Measurements from ENCODE around the gene PARD3B. TPM values are rescaled to one million over a fixed set of nuclear protein-coding genes. Genes with fewer than 3 reads are reported as not detected.

PARD3B gene
- polyA plus RNA-seq, 3 donors, result not detected

- Histone ChIP-seq H3K4me3 (replicated peaks in 1 of 3; ENCODE audit: low read depth in 2 of 3, low read length in 3 of 3) (no peak overlapping the region), H3K4me1 (ENCODE audit: control insufficient read depth in 1 of 2, insufficient read depth in 2 of 2, low read length in 2 of 2) (no peaks in the 10 kb centered on the region), H3K27me3 (ENCODE audit: control insufficient read depth in 2 of 2, insufficient read depth in 2 of 2, low read length in 2 of 2) (no peaks in the 10 kb centered on the region), H3K9ac (ENCODE audit: insufficient read depth, low read length, poor library complexity, severe bottlenecking) (no peak overlapping the region), H3K9me3 (replicated peaks in 1 of 2; ENCODE audit: control insufficient read depth in 1 of 2, insufficient read depth in 1 of 2, low read length in 2 of 2) (no peaks in the 10 kb centered on the region), H3K27ac (ENCODE audit: low read depth in 1 of 2, low read length in 2 of 2) (no peak overlapping the region), H4K20me1 (ENCODE audit: insufficient read depth, low read length) (no peaks in the 10 kb centered on the region), H2AFZ (ENCODE audit: insufficient read depth, low read depth, low read length, poor library complexity, severe bottlenecking) (no peak overlapping the region), H3K36me3 (replicated peaks in 1 of 2; ENCODE audit: control insufficient read depth in 1 of 2, insufficient read depth in 2 of 2, low read length in 2 of 2) (no peaks in the 10 kb centered on the region), H3K4me2 (replicated peaks; ENCODE audit: extremely low read depth, low read length, poor library complexity, severe bottlenecking) (no peak overlapping the region), H3K79me2 (ENCODE audit: insufficient read depth, low read length) (no peaks in the 10 kb centered on the region)
- WGBS (ENCODE audit: insufficient coverage), result 89% methylated on average over 5 of the region's 9 CpGs
- peaks cover 0 to 3% (median 0%) of the 10 kb centered on the region in 7 donors for H3K9me3 Mint-ChIP-seq
- intact Hi-C loops (cut with micrococcal nuclease), result no loop called here
- no peak overlapping the region for H3K4me3 Mint-ChIP-seq
- H3K27ac Mint-ChIP-seq, result no peak overlapping the region
- no peaks in the 10 kb centered on the region for H3K36me3 Mint-ChIP-seq
- H3K4me1 Mint-ChIP-seq, result no peaks in the 10 kb centered on the region
- DNase-seq, result no peak
- no peaks in the 10 kb centered on the region for H3K27me3 Mint-ChIP-seq (ENCODE audit: low read depth in 3 of 3)
- TF ChIP-seq CTCF (IDR thresholded peaks at IDR 0.05), result no peak
Measured at GRCh38 chr2:205188239-205189138, 643.2 kb downstream of the PARD3B start.

- no peaks in the 10 kb centered on the region for H3K36me3 ChIP-seq (replicated peaks in 1 of 2; ENCODE audit: control insufficient read depth in 1 of 2, insufficient read depth in 2 of 2, low read length in 2 of 2)
- no peaks in the 10 kb centered on the region for H3K27me3 ChIP-seq (ENCODE audit: control insufficient read depth in 2 of 2, insufficient read depth in 2 of 2, low read length in 2 of 2)
- no peaks in the 10 kb centered on the region for H3K79me2 ChIP-seq (ENCODE audit: insufficient read depth, low read length)
- no peaks in the 10 kb centered on the region for H3K9me3 ChIP-seq (replicated peaks in 1 of 2; ENCODE audit: control insufficient read depth in 1 of 2, insufficient read depth in 1 of 2, low read length in 2 of 2)
- no peak overlapping the region for H3K4me3 ChIP-seq (replicated peaks in 1 of 3; ENCODE audit: low read depth in 2 of 3, low read length in 3 of 3)
- Mint-ChIP-seq H3K4me1 (no peaks in the 10 kb centered on the region), H3K27ac (no peak overlapping the region), H3K4me3 (no peak overlapping the region), H3K36me3 (no peaks in the 10 kb centered on the region), H3K9me3 (no peaks in the 10 kb centered on the region), H3K27me3 (ENCODE audit: low read depth in 3 of 3) (no peaks in the 10 kb centered on the region)
- H4K20me1 ChIP-seq (ENCODE audit: insufficient read depth, low read length), result no peaks in the 10 kb centered on the region
- H3K4me2 ChIP-seq (replicated peaks; ENCODE audit: extremely low read depth, low read length, poor library complexity, severe bottlenecking), result no peak overlapping the region
- H2AFZ ChIP-seq (ENCODE audit: insufficient read depth, low read depth, low read length, poor library complexity, severe bottlenecking), result no peak overlapping the region
- intact Hi-C loops (cut with micrococcal nuclease), result no loop called here
- no peak for DNase-seq
- no peak overlapping the region for H3K9ac ChIP-seq (ENCODE audit: insufficient read depth, low read length, poor library complexity, severe bottlenecking)
- H3K4me1 ChIP-seq (ENCODE audit: control insufficient read depth in 1 of 2, insufficient read depth in 2 of 2, low read length in 2 of 2), result no peaks in the 10 kb centered on the region
- 97% methylated on average over 6 of the region's 7 CpGs for WGBS (ENCODE audit: insufficient coverage)
- TF ChIP-seq CTCF (IDR thresholded peaks at IDR 0.05), result no peak
- no peak overlapping the region for H3K27ac ChIP-seq (ENCODE audit: low read depth in 1 of 2, low read length in 2 of 2)
Measured at GRCh38 chr2:205189301-205189700, 644.0 kb downstream of the PARD3B start.

All from CD14-positive monocyte (primary cell).